ENCODE data around the gene CLCN7. TPM values are rescaled to one million over a fixed set of nuclear protein-coding genes. Genes with fewer than 3 reads are reported as not detected.

The CLCN7 gene
- total RNA-seq, 1 donor from 2014 or later = 116 TPM

DNA sequence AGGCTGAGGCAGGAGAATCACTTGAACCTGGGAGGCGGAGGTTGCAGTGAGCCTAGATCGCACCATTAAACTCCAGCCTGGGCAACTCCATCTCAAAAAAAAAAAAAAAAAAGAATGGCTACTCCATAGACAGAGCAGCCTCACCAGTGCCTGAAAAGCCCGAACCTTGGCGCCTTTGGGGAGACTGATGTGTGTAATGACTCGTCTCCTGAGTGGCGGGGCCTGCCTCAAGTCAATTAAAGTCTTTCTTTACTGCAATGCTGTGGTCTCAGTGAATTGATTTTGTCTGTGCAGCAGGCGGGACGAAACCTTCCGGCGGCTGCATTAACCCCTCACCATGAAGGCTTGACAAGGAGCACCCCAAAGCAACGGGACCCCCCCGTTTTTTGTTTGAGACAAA, 50.8 kb downstream of the CLCN7 start:
- DNase-seq (ENCODE audit: low read depth) = no peak
- no peak for TF ChIP-seq CTCF (IDR thresholded peaks at IDR 0.05; ENCODE audit: insufficient read depth, low read length, poor library complexity, severe bottlenecking)
- Histone ChIP-seq H3K4me3 (ENCODE audit: low read depth, low read length) (no peak overlapping the region), H3K27me3 (ENCODE audit: control insufficient read depth, insufficient read depth, low read length) (no peaks in the 10 kb centered on the region), H3K36me3 (ENCODE audit: control insufficient read depth, insufficient read depth, low read length) (no peaks in the 10 kb centered on the region)

GRCh38 chr16:1422076-1422475, 52.8 kb downstream of the CLCN7 start:
- DNase-seq (ENCODE audit: low read depth) = no peak
- Histone ChIP-seq H3K27me3 (ENCODE audit: control insufficient read depth, insufficient read depth, low read length) (no peaks in the 10 kb centered on the region), H3K4me3 (ENCODE audit: low read depth, low read length) (no peak overlapping the region), H3K36me3 (ENCODE audit: control insufficient read depth, insufficient read depth, low read length) (no peaks in the 10 kb centered on the region)
- TF ChIP-seq CTCF (IDR thresholded peaks at IDR 0.05; ENCODE audit: insufficient read depth, low read length, poor library complexity, severe bottlenecking) = no peak

DNA sequence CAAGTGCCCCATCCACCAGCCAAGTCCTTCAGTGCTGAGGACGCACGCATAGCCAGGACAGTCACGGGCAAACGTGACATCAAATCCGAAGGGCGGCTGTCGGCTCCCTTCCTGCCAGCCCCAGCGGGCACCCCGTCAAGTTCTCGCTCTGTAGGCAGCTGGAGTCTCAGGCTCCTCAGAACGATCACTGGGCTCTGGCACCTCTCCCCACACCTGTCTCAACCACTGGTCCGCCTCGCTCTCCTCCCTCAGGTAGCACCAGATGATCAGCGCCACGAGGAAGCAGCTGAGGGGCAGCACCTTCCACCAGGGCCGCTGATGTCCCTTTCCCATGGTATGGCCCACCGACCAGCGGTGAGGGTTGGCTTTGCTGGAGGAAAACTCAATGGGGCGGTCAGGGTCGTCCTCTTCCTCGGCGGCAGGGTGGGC, 54.7 kb downstream of the CLCN7 start:
- Histone ChIP-seq H3K27me3 (ENCODE audit: control insufficient read depth, insufficient read depth, low read length) (no peaks in the 10 kb centered on the region), H3K4me3 (ENCODE audit: low read depth, low read length) (peak overlapping the region; percentile 86), H3K36me3 (ENCODE audit: control insufficient read depth, insufficient read depth, low read length) (no peaks in the 10 kb centered on the region)
- no peak for DNase-seq (ENCODE audit: low read depth)
- TF ChIP-seq CTCF (IDR thresholded peaks at IDR 0.05; ENCODE audit: insufficient read depth, low read length, poor library complexity, severe bottlenecking) = no peak

GRCh38 chr16:1416521-1416941, 58.3 kb downstream of the CLCN7 start:
- TF ChIP-seq CTCF (IDR thresholded peaks at IDR 0.05; ENCODE audit: insufficient read depth, low read length, poor library complexity, severe bottlenecking) = no peak
- DNase-seq (ENCODE audit: low read depth) = no peak
- no peaks in the 10 kb centered on the region for H3K36me3 ChIP-seq (ENCODE audit: control insufficient read depth, insufficient read depth, low read length)
- H3K4me3 ChIP-seq (ENCODE audit: low read depth, low read length) = no peak overlapping the region
- no peaks in the 10 kb centered on the region for H3K27me3 ChIP-seq (ENCODE audit: control insufficient read depth, insufficient read depth, low read length)

- TF ChIP-seq CTCF (IDR thresholded peaks at IDR 0.05; ENCODE audit: insufficient read depth, low read length, poor library complexity, severe bottlenecking) = no peak
- Histone ChIP-seq H3K4me3 (ENCODE audit: low read depth, low read length) (peak within 1 kb of the TSS; percentile 87), H3K27me3 (ENCODE audit: control insufficient read depth, insufficient read depth, low read length) (no peaks in the 10 kb centered on the region), H3K36me3 (ENCODE audit: control insufficient read depth, insufficient read depth, low read length) (no peaks in the 10 kb centered on the region)
- no peak for DNase-seq (ENCODE audit: low read depth)
These were observed 60.1 kb downstream of the CLCN7 start, which contains the start of gene UNKL for GRCh38 chr16:1414532-1415260. TSS of gene UNKL (minus strand) at chr16:1414704. CDS start at chr16:1414691, 13 bp downstream.

All from kidney epithelial cell (primary cell).